ENCODE measurements around the gene DHX15.
"Not testable (repeated sequence)": the region's sequence is repeated elsewhere in the genome, so short reads cannot be mapped to it uniquely, and the experiment has no call there.

The DHX15 gene

DNA sequence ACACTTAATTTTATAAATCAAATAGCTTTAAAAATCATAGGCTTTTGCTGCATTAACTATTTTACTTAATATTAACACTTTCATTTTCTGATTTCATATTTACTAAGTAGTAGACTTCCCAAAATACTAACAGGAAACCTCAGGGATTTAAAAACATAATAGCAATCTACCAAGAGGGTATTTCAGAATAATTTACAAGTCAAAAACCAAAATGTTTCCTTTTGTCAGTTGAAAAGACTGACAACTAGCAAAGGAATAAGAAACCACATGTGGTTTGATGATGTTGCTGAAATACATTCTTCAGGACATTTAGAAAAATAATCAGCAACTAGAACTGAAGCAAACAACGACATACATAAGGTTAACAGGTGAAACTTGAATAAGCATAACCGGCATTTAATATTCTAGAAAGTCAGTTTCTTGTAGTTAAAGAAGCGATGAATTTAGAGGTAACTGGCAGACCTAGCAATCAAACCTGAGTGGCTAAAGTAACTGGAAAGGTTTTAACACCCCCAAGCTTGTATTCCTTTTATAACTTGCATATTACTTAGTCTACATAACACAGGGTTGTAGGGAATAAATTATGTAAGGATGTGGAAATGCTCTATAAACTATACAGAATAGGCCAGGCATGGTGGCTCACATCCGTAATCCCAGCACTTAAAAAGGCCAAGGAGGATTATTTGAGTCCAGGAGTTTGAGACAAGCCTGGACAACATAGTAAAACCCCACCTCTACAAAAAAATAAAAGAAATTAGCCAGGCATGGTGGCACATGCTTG is 40.0 kb downstream of the DHX15 start:
- no peak for DNase-seq (ENCODE audit: low read depth)

DNA sequence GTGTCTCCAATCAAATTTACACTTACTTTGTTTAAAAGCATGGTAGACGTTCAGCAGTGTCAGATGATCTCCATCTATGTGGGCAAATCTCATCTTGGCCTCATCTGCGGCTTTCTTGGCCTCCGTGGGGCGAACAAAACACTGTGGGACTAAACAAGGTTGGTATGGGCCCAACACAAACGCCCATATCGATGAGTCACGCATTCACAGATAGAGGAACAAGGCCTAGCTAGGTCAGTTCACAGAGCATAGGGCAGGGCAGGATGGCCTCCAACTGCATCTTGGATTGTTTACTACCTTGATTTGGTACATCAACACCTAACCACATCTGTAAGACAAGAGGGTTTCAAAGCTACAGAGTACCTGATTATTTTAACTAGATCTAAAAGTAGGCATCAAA is 47.3 kb downstream of the DHX15 start:
- DNase-seq (ENCODE audit: low read depth) = no peak

DNA sequence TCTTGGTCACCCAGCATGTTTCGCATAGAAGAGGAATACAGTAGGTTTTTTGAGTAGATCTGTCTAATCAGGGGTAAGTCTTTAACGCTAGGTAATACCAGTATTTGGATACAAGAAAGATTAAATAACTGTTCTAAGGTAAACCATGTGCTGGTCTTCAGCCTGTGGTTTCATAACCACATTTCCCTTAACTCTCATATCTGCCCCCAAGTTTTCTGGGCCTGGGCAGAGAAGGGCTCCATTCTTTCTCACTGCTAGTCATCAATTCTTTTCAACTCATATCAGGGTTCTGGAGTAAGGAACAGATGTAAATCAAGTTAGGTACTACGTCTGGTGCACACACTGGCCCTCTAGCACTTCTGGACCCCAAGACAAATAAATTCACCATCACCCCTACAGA is 49.0 kb downstream of the DHX15 start:
- no peak for DNase-seq (ENCODE audit: low read depth)

DNA sequence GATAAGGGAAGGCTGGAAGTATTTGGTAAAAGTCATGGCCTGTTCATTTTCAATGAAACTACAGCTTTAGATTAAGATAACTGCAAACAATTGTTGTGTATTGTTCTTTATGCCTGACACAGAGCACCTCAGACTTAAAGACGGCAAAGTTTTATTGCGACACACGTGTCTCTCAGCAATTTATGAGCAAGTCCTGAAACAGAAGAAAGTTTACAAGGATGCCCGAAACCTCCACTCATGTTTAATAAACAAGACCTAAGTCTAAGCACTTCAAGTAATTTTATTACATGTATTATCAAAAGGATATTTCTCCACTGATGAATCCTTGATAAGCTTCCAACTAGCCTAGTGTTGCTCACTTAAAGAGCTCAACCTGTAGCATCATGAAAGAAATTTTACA is 51.0 kb downstream of the DHX15 start:
- DNase-seq (ENCODE audit: low read depth) = no peak

DNA sequence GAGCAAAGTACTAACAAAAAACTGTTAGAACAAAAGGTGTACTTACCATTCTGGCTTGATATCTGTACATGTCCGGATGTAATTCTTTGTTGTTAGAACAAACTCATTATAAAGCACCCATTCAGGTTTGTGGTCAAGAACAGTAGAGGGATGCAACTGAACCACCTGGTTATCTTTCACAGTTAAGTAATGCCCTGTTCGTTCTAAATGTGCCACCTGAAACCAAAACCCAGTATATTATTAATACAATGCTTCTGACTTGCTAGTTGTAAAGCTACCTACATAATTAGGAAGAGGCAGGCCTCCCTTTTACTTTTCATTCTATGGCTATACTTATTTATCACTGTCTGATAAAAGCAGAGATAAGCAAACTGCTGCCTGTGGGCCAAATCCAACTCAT is 54.8 kb downstream of the DHX15 start:
- DNase-seq (ENCODE audit: low read depth) = no peak

DNA sequence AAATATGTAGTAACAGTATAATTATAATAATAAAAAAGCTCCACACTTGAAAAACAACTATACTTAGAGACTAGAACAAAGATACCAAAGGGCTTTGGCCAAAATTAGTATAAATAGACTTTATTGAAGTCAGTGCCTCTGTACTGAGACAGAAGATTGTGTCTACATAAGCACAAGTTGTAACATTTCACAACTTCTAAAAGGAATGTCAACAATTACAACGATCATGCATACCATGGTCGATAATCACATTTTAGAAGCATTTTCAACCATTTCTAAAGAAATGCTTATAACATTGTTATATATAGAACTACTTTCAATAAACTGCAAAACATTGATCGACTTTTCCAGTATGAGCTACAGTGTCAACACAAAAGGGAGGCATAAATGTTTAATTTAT is 57.0 kb downstream of the DHX15 start:
- no peak for DNase-seq (ENCODE audit: low read depth)

DNA sequence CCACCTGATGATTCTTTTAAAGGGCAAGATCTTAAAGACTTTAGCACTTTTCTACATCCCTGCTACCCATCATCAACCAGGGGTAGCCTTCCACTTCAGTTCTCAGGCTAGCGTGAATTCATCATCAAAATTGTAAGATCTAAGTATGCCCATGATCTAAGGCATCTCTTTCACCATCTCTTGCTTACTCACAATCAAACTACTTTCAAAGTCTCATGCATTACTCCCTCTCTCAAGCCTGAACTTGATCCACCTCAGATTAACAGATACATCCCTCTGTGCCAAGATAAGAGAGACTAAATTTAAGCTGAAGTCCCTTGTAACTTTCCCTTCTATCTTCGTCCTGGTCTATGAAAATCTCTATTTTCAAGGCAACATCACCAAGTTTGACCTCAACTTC is 62.8 kb downstream of the DHX15 start:
- DNase-seq (ENCODE audit: low read depth) = no peak

DNA sequence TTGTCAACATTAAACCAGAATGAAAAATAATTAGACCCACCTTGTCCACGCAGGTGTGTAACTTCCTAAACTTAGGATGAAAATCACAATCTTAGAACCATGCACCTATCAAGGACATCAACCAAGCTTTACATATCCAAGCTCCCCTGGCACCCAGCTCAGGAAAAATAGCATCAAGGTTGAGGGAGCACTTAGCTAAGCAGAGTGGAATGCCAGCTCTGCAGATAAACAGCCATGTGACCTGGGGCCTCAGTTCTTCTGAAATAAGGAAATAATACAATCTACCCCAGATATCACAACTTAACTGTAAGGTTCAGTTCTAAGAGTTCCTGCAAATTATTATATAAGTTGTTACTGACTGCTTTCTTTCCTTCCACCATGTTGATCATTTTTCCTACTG is 64.7 kb downstream of the DHX15 start:
- DNase-seq (ENCODE audit: low read depth) = no peak

DNA sequence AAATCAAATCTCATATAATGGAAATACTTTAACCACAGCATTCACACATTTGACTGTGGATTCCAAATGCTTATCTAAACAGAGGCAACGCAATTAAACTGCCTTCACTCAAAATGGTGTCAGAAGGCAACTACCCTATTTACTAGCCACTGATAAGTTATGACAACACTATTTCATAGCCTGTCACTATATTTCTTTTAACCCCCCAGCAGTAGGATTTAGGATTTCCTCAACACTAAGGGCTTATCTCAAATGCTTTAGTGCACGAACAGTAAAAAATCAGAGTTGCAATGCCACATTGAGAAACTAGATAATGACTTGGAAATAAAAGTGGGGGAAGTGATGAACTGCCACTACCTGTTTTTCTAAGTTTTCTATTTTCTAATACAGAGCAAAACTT is 66.7 kb downstream of the DHX15 start:
- no peak for DNase-seq (ENCODE audit: low read depth)

DNA sequence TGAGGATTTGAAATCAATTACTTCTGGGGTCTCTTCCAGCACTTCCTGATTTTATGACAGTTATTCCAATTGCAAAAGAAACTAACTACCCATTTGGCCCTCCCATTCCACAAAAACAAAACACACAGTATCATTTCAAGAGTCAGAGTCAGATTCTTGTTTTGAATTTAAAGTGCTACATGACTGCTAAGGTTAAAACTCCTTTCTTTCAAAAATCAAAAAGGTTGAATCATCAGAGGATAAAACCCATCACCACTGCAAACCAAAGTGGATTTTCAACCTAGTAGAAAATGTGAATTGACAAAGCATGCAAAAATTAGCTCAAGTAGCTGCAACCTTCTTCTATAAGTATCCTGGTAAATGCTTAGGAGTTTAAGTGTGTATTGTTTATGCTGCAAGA is 67.4 kb downstream of the DHX15 start:
- DNase-seq (ENCODE audit: low read depth) = no peak

DNA sequence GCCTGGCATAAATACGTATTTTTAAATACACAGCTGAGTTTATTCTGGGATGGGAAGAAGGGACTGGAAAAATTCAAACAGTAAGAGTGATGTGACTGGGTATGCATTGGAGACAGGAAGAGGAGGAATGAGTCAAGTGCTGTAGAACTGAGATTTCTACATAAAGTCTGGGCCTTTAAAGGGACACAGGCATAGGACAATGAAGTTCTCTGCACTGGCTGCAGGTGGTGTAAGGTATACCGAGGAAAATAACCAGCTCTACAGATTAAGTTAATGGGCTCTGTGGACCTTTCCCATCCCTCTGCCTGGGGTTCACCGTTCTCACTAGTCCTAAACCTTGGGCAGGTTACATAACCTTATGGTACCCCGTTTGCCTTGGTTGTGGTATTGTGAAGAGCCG is 68.7 kb downstream of the DHX15 start:
- DNase-seq (ENCODE audit: low read depth) = no peak

DNA sequence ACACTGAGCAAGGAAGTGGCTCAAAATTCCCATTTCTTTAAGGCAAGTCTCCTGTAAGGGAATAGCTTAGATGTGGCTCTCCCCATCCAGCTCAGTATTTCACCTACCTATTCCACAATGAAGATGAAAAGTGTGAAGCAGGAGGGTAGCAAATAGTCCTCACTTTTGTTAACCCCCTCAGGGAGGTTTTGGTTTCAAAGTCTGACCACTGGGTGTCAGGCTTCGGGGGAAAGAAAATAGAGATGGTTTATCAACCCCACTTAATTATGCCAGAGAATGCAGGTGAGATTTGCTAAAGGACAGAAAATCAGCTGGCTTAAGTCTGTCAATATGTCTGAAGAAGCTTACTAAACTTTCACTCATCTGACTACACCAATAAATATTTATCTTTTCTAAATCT is 69.5 kb downstream of the DHX15 start:
- no peak for DNase-seq (ENCODE audit: low read depth)

DNA sequence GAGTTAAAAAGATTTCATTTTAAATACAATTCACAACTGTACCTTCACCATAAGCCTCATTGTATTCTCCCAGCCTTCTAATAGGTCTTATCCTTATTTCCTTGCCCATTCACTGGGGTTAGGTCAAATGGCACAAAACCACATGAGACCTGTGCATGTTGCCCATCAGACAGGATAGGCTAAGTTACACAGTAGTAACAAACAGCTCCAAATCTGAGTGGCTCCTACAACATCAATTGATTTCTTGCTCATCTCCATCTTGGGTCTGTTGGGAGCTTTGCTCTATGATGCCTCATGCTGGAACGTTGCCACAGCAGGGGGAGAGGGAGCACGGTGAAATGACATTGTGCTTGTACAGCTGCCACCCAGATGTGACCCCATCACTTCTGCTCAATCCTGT is 70.6 kb downstream of the DHX15 start:
- DNase-seq (ENCODE audit: low read depth) = no peak

DNA sequence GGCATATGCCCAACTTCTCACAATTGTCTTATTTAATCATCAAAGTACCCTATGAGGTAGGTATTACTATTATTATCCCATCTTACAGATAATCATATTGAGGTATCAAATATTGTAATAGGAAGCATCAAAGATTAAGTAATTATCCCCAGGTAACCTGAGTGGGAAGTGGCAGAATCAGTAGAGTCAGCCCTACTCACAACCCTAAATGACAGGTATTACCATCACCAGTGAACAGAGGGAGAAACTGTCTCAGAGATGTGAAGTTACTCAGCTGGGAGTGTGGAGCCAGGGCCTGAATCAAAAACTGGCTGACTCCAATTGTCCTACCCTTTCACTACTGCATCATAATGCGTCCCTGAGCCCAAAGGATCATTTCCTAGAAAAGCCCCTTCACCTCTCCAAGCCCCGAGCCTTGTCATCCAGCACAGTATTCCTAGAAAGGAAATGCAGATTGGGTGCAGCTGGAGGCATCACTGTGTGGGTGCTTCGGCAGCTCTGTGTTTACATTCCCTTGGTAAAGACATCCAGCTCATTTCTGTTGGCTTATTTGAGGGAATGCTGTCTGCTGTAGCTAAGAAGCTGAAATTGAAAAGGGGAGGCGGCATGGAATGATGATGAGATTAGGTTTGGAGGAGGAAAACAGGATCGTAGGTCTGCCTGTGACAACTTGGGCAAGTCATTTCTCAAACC is 72.8 kb downstream of the DHX15 start:
- DNase-seq (ENCODE audit: low read depth) = no peak

DNA sequence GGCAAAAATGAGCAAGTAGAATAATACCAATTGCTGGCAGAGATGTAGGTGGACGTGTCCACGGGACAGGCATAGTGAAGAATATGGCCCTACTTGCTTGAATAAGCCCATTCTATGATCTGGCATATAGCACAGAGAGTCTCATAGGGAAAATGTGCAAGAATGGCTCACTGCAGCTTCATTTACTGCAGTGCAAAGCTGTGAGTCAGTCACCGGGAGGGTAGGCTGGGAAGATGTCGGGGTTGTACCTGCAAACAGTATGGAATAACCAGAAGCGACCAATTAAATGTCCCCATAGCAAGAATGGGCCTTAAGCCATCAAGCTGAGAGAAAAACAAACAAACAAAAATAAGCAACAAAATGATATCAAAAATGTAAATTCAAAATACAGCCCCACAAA is 74.3 kb downstream of the DHX15 start:
- DNase-seq (ENCODE audit: low read depth) = no peak

DNA sequence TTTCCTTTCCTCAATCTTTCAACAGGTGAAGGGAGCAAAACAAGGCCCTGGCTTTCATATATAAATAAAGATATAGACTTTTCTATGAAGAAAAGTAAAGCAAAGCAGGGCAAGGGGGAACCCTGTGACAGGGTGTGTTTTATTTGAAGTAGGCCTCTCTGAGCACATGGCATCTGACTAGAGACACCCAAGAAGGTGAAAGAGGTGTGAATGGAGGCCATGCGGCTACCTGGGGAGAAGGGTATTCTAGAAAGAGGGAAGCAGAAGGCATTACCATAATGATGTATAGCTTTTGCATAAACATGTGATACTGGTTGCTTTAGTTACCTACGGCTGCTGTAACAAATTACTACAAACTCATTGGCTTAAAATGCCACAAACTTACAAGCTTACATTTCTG is 75.8 kb downstream of the DHX15 start:
- DNase-seq (ENCODE audit: low read depth) = no peak

DNA sequence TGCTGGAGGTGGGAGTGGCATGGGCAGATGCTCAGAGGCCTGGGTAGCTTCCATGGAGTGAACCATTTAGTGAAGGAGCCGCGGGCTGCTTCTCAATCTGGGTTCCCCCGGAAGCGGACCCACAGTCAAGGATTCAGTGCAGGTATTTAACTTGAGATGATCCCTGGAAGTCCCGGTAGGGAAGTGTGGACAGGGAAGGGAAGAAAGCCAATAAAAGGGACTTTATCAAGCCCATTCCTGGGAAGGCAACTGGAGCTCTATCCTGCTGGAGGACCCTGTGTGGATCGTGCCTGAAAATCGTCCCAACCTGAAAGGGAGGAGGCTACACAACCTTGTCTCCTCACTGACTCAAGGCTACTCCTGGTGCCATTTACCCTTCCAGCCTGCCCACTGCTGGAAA is 76.9 kb downstream of the DHX15 start:
- DNase-seq (ENCODE audit: low read depth) = no peak

DNA sequence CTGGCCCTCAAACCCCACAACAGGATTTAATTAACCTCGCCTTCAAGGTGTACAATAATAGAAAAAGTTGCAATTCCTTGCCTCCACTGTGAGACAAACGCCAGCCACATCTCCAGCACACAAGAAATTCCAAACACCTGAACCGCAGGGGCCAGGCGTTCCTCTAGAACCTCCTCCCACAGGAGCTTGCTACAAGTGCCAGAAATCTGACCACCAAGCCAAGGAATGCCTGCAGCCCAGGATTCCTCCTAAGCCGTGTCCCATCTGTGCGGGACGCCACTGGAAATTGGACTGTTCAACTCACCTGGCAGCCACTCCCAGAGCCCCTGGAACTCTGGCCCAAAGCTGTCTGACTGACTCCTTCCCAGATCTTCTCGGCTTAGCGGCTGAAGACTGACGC is 81.3 kb downstream of the DHX15 start:
- not testable (repeated sequence) for DNase-seq (ENCODE audit: low read depth)

DNA sequence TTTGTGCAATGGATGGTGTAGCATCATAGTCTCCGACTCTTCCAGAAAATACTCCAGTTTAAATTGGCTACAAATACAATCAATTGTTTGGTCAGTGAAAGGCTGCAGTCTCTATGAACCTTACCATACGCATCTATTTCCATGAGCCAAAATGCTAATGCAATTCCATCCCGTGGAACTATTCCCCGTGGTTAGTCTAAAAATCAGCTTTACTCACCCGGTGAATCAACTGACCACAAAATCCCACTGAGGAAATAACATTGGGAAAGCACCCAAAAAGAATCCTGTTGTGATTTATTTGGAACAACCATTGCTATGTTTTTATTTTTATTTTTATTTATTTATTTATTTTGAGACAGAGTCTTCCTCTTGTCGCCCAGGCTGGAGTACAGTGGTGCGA is 87.1 kb downstream of the DHX15 start:
- peak; percentile 54 for DNase-seq (ENCODE audit: low read depth)

DNA sequence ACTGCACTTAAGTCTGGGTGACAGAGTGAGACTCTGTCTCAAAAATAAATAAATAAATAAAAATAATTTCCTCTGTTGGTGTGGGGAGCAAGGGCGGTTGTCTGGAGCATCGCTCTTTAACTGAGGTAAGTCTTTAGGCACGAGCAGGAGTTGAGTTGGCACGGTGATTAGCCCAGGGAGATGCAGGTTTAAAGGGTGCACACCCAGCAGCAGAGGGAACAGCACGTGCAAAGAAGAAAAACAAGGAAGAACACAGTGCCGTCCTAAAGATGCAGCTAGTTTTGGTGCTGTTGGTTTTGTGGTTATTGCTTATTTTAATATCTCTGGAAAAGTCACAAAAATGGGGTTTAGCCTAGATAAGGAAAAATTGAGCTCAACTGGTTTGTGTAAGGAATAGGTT is 87.8 kb downstream of the DHX15 start:
- no peak for DNase-seq (ENCODE audit: low read depth)

DNA sequence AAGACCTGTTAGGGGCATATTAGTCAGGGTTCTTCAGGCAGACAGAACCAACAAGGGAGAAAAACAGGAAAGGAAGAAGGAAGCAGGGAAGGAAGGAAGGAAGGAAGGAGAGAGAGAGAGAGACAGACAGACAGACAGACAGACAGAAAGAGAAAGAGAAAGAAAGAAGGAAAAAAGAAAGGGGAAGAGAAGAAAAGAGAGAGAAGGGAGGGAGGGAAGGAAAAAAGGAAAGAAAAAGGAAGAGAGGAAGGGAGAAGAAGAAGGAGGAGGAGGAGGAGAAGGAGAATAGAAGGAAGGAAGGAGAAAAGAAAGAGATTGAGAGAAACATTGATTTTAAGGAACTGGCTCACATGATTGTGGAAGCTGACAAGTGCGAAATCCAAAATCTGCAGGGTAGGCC is 89.0 kb downstream of the DHX15 start:
- DNase-seq (ENCODE audit: low read depth) = no peak

DNA sequence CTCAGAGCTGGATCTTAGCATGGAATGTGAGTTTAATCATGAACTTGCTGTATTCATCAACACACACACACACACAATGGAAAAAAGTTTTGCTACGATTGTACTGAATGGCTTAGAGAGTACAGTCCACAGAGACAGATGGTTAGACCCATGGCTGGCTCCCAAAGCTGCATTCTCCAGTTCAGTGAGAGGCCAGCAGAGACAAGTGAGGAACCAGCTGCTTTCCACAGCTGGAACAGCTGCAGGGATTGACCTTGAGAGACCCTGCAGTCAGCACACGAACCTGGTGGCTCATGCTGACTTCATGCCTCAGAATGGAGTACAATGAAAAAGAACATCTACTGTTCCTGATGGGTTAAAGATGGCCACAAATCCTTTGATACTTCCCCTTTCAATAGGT is 94.5 kb downstream of the DHX15 start:
- DNase-seq (ENCODE audit: low read depth) = no peak

DNA sequence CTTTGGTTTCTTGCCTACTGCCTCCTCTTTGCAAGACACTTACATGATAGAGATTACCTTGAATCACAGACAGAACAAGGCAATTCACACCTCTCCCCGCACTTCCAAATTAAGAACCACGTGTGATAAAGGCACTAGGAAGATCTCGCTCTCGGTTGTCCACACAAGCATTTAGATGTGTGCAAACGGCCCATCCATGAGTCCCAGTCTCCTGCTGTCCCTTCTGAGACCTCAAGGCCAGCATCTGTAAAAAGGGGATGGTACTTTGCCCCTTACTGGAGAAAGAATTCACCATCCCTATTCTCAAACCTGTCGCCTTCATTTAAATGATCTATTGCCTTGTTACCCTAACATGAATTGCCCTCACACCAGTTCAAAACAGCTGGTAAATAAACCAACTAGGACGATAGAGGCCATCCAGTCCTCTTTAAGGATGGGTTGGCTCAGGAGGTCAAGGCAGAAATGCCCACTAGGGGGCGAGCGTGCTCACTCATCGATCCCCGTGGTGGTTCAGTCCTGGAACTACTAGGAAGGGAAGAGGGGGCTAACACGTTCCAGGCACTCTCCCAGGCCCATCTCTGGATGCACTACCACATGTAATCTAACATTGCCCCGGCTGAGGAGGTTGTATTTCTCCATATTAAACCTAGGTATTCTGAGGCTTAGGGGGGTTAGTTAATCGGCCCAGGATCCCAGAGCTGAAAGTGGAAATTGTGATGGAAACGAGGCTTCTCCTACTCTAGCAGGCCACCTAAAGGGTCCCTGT is 95.8 kb downstream of the DHX15 start:
- DNase-seq (ENCODE audit: low read depth) = no peak
